LNCAP (cell line): ENCODE measurements around the gene PDGFRB.

Source experiments
- CTCF ChIP-seq: fragments of 450-650 bp; IDR thresholded peaks from 2 replicates; pipeline ENCODE4 v1.5.1; 2017; ENCODE audit warnings: mild to moderate bottlenecking

The PDGFRB gene

DNA sequence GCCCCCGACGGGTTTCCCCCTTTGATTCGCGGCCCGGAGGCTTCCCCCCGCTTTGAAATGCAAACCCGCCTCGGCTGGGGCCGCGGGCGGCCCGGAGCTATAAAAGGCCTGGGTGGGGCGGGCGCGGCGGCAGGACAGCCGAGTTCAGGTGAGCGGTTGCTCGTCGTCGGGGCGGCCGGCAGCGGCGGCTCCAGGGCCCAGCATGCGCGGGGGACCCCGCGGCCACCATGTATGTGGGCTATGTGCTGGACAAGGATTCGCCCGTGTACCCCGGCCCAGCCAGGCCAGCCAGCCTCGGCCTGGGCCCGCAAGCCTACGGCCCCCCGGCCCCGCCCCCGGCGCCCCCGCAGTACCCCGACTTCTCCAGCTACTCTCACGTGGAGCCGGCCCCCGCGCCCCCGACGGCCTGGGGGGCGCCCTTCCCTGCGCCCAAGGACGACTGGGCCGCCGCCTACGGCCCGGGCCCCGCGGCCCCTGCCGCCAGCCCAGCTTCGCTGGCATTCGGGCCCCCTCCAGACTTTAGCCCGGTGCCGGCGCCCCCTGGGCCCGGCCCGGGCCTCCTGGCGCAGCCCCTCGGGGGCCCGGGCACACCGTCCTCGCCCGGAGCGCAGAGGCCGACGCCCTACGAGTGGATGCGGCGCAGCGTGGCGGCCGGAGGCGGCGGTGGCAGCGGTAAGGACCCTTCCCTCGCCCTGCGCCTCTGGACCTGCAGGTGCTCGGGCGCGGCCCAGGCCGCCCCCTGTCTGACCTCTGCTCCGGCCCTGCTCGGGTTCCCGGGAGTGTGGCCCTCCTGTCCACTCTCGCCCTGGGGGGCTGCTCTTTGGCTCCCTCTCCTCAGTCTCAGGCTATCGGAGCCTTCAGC lies 11.2 kb upstream of the PDGFRB start, which contains the start of gene CDX1:
CDX1 (plus strand) TSS at position 129 of the 862 bp plus-strand sequence; CDS start at position 228, 99 bp downstream.
- TF ChIP-seq CTCF: no peak

GRCh38 chr5:150166037-150166649 lies 10.5 kb upstream of the PDGFRB start:
- TF ChIP-seq CTCF: no peak

GRCh38 chr5:150164211-150164980 lies 8.8 kb upstream of the PDGFRB start:
- TF ChIP-seq CTCF: no peak

GRCh38 chr5:150163547-150164059 lies 8.0 kb upstream of the PDGFRB start:
- no peak for TF ChIP-seq CTCF

DNA sequence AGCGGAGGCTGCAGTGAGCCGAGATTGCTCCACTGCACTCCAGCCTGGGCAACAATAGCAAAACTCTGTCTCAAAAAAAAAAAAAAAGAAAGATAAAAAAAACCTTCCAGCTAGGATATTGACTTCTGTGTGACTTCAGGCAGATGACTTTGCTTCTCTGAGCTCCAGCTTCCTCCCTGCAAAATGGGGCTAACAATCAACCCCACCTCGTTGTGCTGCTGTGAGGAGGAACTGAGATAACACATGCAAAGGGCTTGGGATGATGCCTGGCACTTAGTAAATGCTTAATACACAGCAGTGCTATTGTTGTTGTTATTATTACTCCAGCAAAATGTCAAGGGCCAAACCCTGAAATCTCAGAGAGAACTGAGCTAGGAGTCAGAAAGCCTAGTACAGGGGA lies 7.4 kb upstream of the PDGFRB start:
- no peak for TF ChIP-seq CTCF

GRCh38 chr5:150162142-150162513 lies 6.5 kb upstream of the PDGFRB start:
- no peak for TF ChIP-seq CTCF
